ENCODE data around the gene VWA7.

The VWA7 gene

DNA sequence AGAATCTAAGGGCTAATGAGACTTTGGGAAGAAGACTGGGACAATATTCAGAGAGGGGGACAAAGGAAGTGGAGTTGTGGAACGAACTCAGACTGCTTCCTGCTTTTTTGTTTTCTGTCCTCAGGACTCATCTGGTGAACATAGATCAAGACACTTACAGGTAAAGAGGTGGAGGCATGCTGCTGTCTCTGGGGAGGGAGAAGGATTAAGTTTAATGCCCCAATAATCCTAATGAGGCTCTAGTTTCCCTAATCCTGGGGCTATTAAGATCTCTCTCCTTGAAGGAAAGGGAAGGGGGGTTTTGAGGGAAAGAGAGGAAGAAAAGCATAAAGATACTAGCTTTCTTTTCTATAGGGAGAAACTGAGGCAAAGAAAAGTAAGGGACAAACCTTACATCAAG, 32.7 kb downstream of the VWA7 start:
- no peak for DNase-seq

DNA sequence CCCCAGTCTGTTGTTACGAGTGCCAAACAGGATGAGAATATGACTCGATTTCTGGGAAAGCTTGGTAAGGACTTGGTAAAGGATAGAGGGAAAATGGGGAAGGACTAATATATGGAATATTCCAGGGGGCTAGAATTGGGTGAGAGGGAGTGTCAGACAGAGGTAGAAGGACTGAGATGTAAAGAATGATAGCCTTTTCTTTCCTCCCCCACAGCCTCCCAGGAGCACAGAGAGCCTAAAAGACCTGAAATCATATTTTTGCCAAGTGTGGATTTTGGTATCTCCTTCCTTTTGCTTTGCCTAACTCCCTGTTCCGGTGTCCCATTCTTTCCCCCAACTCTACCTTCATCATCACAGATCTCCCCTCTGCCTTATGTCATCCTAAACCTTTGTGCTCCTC, 34.2 kb downstream of the VWA7 start:
- no peak for DNase-seq

DNA sequence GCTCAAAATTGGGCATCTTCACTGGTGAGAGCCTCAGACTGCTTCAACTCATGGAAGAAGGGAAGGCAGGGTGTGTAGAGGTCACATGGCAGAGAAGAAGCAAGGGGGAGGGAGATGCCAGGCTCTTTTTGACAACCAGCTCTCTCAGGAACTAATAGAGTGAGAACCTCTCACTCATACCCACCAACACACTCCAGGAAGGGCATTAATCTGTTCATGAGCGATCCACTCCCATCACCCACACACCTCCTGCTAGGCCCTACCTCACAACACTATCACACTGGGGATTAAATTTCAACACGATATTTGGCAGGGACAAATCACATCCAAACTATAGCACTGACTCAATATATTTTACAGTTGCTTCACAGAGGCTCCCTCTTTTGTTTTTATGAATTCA, 35.3 kb downstream of the VWA7 start:
- no peak for DNase-seq

DNA sequence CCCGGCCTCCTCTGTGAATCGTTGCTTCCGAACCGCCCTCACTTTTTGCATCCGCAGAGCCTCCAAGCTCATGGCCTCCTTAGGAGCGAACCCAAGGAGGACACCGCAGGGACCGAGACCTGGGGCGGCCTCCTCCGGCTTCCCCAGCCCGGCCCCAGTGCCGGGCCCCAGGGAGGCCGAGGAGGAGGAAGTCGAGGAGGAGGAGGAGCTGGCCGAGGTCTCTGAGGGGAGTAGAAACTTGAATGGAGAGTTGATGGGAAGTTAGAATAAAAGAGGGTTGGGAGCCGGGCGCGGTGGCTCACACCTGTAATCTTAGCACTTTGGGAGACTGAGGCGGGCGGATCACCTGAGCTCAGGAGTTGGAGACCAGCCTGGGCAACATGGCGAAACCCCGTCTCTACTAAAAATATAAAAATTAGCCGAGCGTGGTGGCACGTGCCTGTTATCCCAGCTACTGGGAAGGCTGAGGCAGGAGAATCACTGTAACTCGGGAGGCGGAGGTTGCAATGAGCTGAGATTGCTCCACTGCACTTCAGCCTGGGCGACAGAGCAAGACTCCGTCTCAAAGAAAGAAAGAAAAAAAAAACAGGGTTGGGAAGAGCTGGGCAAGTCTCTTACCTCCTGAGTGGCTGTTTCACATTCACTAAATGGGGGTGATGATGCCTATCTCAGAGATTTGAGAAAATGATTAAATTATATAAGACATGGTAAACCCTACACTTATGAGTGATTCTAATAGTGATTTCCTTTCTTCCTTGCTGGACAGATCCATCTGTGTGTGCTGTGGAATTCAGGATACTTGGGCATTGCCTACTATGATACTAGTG, 36.5 kb downstream of the VWA7 start:
- DNase-seq = no peak

DNA sequence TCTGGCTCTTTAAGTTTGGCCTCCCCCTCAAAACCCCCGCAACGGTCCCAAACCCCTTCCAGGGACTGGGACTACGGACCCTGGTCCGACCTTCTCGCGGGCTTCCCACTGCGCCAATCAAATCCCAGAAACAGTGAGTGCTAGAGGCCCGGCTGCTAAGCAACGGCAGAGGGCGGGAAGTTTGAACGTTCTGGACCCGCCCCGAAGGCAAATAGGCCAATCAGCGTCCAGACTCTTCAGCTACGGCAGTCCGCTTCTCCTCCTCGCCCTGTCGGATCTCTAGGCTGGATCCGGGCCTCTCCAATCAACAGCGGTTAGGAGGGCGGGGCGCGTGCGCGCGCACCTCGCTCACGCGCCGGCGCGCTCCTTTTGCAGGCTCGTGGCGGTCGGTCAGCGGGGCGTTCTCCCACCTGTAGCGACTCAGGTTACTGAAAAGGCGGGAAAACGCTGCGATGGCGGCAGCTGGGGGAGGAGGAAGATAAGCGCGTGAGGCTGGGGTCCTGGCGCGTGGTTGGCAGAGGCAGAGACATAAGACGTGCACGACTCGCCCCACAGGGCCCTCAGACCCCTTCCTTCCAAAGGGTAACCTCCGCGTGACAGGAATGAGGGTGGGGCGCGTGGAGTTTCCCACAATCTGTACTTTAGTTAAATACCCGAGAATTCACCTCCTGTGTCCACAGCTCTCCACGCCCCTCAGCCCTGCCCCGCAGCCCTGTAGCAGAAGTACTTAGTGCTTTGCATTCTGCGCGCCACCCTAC, 37.3 kb downstream of the VWA7 start, which contains the start of gene MSH5:
MSH5 (plus strand) TSS at position 367 of the 758 bp plus-strand sequence. CDS start 462 bp downstream, outside the sequence.
- peak; percentile 99 for DNase-seq

DNA sequence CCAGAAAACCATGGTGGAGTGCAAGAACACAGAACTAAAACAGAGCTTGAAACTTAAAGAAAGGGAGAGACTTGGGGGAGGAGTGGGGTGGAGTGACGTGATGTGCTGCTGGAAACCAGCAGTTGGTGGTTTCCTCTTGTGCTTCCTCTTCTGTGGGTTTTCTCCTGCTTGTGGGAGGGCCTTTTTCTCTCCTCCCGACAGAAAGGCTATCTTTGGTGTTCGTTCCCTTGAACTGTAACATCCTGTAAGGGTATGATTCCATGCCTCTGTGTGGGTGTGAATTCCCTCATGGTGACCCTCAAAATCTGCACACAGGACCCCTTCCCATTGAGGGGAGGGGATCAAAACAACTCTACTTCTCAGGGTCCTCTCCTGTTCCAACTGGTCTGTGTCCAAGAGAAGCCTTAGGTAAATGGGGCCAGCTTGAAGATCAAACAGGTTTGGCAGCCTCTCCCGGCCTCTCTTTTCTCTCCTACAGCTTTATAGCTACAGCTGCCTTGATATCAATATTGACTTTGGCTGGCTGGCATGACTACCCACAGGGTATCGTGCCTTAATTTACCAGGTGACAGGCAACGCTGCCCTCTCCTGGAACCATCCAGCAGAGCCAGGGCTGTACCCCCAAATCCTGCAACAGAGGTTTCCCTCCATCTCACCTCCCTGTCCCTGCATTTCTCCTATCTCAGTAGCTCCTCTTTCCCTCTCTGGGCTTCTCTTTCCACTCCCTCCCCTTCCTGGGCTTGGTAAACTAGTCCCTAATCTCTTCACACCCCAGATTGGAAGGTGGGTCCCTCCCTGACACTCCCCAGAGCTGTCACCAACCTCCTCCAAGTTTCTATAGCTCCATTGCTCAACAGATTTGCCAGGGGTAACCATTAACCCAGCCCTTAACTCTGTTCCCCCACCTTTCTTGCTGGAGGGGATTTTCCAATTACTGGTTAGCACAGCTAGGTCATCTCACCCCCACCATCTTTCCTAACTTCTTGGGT, 38.8 kb downstream of the VWA7 start:
- peak; percentile 83 for DNase-seq

DNA sequence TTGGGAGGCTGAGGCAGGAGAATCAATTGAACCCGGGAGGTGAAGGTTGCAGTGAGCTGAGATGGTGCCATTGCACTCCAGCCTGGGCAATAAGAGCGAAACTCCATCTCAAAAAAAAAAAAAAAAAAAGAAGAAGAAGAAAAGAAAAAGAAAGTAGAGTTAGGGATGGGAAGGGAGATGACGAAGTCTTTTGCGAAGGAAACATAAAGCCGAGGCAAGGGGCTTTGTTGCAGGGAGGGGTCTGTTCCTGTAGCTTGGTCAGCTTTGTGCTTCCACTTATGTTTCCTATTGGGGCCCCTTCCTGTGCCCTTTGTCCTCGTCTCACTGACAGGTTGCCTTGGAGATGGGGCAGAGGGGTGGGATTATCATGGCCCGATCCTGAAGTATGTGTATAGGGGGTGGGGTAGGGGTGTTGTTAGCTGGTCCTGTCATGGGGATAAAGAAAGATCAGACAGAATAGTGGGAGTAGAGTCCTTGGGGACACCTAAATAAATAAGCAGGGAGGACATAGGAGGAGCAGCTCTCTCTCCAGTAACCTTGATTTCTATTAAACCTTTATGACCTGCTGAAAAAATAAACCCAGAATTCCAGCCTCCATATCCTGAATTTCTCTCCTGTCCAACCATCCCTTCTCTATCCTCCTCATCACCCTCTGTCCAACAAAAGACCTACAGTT, 39.7 kb downstream of the VWA7 start:
- no peak for DNase-seq

DNA sequence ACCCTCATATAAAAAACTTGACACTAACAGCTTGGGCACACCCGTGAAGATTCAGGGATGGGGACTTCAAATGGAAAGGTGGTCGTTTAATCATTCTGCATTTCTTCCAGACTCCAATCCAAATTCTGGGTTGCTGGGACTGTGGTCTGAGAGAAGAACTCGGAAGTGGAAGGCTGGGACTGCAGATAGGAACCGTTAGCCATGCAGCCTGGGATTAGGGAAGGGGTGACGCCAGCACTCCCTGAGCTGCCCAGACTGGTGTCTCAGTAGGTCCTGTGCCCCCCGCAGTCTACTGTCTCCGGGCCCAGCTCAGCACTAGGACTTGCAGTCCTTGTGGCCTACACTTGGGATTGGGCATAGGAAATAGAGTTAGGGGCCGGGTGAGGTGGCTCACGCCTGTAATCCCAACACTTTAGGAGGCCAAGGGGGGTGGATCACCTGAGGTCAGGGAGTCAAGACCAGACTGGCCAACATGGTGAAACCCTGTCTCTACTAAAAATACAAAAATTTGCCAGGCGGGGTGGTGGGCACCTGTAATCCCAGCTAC, 40.3 kb downstream of the VWA7 start:
- no peak for DNase-seq

DNA sequence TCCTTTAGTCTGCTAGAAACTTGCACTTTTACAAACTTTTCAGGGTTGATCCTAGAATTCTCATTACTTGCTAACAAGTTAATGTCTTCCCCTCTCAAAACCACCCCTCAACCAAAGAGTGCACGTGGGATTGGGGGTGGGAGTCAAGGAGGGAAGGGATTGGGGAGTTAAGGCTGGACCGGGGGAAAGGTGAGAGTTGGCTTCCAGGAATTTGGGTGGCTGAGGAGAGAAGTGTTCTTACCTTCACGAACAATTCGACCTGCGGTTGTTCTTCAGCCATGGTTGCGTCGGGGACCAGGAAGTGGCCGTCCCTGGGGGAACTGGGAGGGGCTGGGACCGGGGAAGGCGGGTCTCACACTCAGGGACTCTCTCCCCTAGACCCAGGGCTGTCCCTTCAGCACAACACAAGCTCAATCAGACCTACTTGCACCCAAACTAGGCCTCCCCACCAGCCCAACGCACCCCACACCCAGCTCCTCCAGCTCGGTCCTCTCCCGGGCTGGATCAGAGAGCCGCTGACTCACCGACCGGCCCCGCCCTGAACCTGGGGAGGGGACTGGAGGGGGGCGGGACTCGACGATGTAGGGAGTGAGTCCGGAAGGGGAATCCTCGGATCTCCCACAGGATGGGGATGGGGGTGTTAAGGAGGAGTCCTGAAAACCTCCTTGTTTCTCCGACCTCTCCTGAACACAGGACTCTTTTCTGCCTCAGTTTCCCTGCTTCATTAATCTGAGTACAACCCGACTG, 40.9 kb downstream of the VWA7 start, which contains the start of gene CLIC1:
CLIC1 (minus strand) TSS at position 510 of the 747 bp plus-strand sequence; CDS start at position 280, 230 bp downstream.
- peak; percentile 92 for DNase-seq

DNA sequence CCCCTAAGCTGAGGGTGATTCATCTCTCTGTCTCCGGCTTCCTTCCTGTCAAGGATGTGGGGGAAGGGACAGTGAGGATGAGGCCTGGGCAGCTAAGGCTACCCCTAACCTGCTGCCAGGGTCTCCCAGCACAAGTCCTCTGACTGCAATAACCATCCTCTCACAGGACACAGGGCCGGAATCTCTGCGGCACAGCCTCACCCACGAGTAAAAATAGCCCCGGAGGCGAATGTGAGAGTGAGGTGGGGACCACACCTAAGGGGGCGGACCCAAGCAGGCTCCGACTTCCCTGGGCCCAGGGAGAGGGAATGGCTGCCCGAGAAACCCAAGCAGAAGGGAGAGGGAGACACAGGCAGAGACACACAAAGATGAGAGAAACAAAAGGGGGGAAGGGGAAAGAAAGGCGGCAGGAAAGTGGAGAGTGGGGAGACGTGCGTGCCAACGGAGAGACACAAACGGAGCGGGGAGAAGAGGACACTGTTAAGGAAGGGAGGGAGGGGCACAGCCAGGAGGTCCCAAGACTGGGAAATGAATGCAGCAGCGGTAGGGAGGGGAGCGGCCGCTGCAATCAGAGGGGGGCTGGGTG, 42.2 kb downstream of the VWA7 start:
- DNase-seq = no peak

DNA sequence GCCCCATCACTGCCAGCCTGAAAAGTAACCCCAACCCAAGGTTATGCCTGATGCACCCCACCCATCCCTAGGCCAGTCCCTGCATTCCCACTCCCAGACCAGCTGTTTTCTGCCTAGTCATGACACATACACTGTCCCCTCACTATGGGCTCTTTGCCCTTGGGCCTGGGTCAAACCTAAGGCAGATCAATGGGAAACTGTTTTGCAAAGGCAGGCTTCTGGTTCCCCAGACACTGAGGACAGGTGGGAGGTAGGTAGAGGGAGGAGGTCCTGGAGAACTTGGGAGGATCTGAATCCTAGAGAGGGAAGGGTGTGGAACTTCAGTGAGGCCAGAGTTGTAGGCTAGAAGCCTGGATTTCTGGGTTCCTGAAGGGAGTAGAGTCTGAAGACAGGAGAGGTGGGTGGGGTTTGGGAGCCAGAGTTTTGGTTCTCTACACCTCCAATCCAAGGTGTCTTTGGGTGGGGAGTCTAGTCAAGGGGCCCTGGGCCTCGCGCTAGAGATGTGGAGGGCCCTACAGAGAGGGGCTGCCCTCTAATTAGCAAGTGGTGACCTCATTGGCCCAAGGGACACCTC, 42.8 kb downstream of the VWA7 start:
- no peak for DNase-seq

DNA sequence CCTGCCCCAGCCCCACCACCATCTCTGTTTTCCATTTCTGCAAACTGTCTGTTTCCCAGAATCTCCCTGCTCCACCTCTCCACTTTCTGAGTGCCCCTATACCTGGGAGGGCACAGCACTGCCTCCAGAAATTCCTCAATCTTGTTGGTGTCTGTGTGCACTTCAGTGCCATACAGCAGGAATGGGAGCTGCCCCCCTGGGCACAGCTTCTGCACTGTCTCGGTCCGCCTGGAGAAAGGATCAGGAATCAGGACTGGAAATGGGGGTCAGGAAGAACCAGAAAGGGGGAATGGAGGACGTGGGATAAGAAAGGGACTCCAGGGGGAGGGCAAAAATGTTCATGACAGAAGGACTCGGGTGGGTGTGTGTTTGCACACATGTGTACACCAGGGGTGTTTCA, 43.4 kb downstream of the VWA7 start:
- DNase-seq = no peak

DNA sequence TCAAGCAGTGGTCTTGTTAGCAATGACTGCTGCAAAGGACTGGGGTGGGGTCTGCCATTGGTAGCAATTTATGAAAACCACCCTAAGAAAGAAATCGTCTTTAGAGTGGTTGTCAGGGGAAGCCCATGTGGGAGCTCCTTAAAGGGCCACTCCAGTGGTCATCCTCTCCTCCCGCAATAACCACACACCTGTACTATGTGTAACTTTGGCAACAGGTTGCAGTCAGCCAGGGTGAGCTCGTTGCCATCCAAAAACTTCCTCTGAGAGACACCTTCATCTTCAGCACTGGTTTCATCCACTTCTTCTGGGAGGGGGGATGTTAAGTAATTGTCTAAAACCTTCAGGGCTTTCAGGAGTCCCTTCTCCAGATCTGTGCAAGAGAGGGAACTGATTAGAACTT, 45.1 kb downstream of the VWA7 start:
- no peak for DNase-seq

DNA sequence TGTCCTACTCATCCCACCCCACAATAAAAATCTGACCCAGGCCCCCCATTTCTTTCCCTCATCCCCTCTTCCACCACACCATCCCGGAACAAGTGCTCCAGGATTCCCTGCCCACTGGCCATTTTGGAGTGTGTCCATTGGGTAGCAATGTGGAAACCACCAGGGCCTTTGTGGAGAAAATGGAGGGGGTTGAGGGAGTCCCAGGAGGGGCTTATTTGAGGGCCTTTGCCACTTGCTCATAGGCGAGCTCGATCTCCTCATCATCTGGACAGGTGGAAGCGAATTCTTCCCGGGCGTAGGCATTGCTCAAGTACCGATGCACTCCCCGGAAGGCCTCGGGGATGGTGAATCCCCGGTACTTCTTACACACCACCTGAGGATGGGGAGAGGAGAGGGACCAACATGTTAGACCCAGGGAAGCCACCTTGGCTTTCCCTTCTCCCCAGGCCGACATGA, 46.5 kb downstream of the VWA7 start:
- DNase-seq = no peak

DNA sequence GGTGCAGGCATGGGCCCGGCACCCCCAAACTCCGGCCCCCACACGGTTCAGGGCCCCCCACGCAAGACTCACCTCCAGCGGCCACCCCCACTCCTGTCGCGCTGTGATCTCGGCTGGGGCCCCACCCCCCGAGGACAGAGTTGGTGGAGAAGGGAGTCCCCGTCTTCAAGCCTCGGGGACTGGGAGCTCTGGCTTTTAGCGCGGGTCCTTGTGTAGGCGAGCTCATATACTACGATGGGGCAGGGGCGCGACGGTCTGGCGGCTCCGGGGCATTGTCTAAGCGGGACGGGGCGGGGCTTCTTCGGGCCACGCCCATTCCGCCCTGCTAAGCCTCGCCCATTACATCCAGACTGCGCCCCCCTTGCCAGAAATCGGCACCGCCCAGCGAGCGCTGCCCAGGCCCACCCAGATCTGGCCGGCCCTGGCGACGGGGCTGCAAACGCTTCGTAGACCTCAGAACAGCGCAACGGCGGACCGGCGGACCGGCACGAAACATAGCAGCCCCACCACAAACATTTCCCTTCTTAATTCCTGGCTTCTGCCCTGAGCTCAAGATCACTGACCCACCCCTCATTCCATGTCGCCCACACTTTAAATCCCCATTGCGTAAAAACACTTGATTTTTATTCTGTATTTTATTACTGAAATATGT, 47.0 kb downstream of the VWA7 start:
- peak; percentile 96 for DNase-seq

DNA sequence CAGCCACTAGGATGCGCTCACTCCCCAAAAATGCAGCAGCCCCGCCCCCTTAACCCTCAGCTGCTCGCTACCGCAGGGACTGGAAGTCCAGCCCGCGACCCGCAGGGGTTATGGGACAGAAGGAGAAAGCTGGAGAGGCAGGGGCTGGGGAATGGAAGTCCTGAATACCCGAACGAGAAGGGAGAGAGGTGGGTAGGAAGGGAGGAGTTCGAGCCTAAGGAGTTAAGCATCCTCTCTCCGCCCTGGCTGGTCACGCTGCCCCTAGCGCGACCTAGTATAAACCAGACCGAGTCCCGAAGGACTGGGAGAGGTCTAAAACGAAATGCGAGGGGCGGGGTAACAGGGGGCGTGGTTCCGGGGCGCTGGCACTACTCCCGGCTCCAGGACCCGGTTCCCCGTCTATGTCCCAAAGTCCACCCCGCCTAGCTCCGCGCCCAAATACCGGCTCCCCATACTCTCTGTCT, 47.6 kb downstream of the VWA7 start:
- DNase-seq = peak; percentile 93

DNA sequence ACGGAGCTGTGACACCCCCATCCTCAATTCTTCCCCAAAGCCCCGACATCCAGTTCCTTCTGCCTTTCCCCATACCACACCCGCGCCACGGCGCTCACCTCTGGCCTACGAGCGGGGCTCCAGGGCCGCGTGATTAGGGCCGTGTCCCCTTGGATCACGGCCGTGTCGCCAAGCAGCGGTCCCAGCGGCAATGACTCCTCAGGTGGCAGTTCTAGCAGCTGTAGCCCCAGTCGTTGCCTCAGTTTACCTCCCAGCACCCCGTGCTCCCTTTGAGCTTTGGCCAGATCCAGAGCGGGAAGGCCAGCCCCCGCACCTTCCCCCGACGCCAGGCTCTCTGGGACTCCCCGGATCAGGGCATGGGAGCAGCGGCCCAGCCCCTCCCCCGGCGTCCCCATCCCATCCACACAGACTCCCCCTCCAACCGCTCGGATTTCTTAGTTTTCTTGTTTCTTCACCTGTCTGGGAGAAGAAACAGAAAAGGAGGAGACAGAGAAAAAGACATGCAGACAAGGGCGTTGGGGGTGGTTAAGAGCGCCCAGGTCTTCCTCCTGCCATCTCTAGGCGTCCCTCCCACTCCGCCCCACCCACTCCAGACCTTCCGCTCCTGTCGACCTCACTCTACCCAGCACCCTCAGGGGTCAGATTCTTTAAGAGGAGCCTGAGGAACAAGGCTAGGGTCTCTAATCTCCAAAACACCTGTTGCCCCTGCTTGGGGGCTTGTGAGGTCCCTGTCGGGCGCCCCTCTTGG, 48.2 kb downstream of the VWA7 start, which contains the start of gene DDAH2:
DDAH2 (minus strand) TSS at position 533 of the 748 bp plus-strand sequence; CDS start at position 395, 138 bp downstream.
- no peak for DNase-seq

Measured in left hindlimb (tissue), 1 donor.